GM23248 (cell line): ENCODE data around the gene FIBIN.
"Not testable (repeated sequence)": the region's sequence is repeated elsewhere in the genome, so short reads cannot be mapped to it uniquely, and the experiment has no call there.

Source experiments
- EZH2 ChIP-seq: fragments of 200-600 bp; sonication (generic); IDR thresholded peaks from 2 replicates; pipeline ENCODE4 v1.6.1; 2018; ENCODE audit warnings: antibody characterized with exemption, mild to moderate bottlenecking; ENCODE audit not compliant: insufficient read depth, poor library complexity, severe bottlenecking
- EZH2phosphoT487 ChIP-seq: fragments of 200-600 bp; sonication (generic); IDR thresholded peaks from 2 replicates; pipeline ENCODE4 v1.6.1; 2018; ENCODE audit warnings: antibody characterized with exemption, moderate library complexity, mild to moderate bottlenecking, low read depth; ENCODE audit not compliant: insufficient read depth

DNA sequence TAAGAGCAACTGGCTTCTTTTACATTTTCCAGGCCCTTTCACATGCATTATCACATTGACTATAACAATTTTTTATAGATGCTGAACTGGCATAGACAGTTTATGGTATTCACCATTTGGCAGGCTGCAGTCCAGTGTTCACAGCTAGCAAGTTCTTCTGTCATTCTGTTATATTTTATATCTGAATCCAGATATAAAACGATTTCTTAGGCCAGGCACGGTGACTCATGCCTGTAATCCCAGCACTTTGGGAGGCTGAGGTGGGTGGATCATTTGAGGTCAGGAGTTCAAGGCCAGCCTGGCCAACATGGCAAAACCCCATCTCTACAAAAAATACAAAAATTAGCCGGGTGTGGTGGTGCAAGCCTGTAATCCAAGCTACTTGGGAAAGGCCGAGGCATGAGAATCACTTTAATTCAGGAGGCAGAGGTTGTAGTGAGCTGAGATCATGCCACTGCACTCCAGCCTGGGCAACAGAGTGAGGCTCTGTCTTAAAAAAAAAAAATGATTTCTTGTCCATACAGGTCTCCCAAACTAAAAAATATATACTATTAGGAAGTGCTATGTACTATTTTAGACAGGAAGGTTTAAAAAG is 7.3 kb downstream of the FIBIN start:
- TF ChIP-seq EZH2, EZH2phosphoT487: not testable (repeated sequence)
